GM21723 (cell line): ENCODE measurements around the gene RAC2.

Source experiments
- ATAC-seq: cut with Tn5 transposase; IDR thresholded peaks from one replicate; pipeline ENCODE4 v1.9.1; 2021; ENCODE audit warnings: mild to moderate bottlenecking, moderate library complexity; ENCODE audit not compliant: unreplicated experiment

Gene RAC2

GRCh38 chr22:37192204-37192603, 51.9 kb downstream of the RAC2 start:
- no peak for ATAC-seq

GRCh38 chr22:37190262-37190780, 53.7 kb downstream of the RAC2 start:
- ATAC-seq, result no peak

- no peak for ATAC-seq
Observed at GRCh38 chr22:37188901-37189466, 55.1 kb downstream of the RAC2 start.

- ATAC-seq, result no peak
Observed at GRCh38 chr22:37187891-37188761, 55.9 kb downstream of the RAC2 start, which contains the start of gene C1QTNF6. TSS of gene C1QTNF6 (minus strand) at chr22:37188247. CDS start at chr22:37188213, 34 bp downstream.

GRCh38 chr22:37187552-37187890, 56.5 kb downstream of the RAC2 start:
- ATAC-seq, result no peak

GRCh38 chr22:37186997-37187522, 57.0 kb downstream of the RAC2 start:
- ATAC-seq, result no peak

- ATAC-seq, result no peak
Observed at GRCh38 chr22:37186228-37186996, 57.7 kb downstream of the RAC2 start.

- ATAC-seq, result no peak
Observed at GRCh38 chr22:37185646-37186227, 58.3 kb downstream of the RAC2 start.

GRCh38 chr22:37184816-37185541, 59.1 kb downstream of the RAC2 start:
- ATAC-seq, result no peak

GRCh38 chr22:37184380-37184755, 59.7 kb downstream of the RAC2 start:
- ATAC-seq, result no peak

GRCh38 chr22:37183432-37184379, 60.4 kb downstream of the RAC2 start:
- no peak for ATAC-seq

GRCh38 chr22:37182949-37183245, 61.2 kb downstream of the RAC2 start:
- ATAC-seq, result no peak

GRCh38 chr22:37182101-37182948, 61.7 kb downstream of the RAC2 start:
- ATAC-seq, result no peak

GRCh38 chr22:37181681-37182080, 62.4 kb downstream of the RAC2 start:
- no peak for ATAC-seq

- no peak for ATAC-seq
Observed at GRCh38 chr22:37180531-37181231, 63.4 kb downstream of the RAC2 start.

GRCh38 chr22:37179622-37180420, 64.2 kb downstream of the RAC2 start:
- ATAC-seq, result no peak

- no peak for ATAC-seq
Observed at GRCh38 chr22:37179126-37179470, 65.0 kb downstream of the RAC2 start.
